Lung microvascular endothelial cell (primary cell): ENCODE measurements around the gene PTPN9. TPM values are rescaled to one million over a fixed set of nuclear protein-coding genes. Genes with fewer than 3 reads are reported as not detected.
"Not testable (repeated sequence)": the region's sequence is repeated elsewhere in the genome, so short reads cannot be mapped to it uniquely, and the experiment has no call there.

Experiments used
- DNase-seq, 2 donors: peaks; one replicate each; pipeline versions ENCODE4 v3.0.0 to v3.0.0-alpha.2; 2010; ENCODE audit warnings: low read depth in 2 of 2
- total RNA-seq: library from RNA; depleted of rRNA; stranded (reverse); fragments of >200 nt; gene quantifications from 2 replicates; pipeline ENCODE4 v1.2.1, GENCODE V29; 2014

PTPN9 gene
- total RNA-seq, 1 donor from 2014 or later = 9.7 TPM

DNA sequence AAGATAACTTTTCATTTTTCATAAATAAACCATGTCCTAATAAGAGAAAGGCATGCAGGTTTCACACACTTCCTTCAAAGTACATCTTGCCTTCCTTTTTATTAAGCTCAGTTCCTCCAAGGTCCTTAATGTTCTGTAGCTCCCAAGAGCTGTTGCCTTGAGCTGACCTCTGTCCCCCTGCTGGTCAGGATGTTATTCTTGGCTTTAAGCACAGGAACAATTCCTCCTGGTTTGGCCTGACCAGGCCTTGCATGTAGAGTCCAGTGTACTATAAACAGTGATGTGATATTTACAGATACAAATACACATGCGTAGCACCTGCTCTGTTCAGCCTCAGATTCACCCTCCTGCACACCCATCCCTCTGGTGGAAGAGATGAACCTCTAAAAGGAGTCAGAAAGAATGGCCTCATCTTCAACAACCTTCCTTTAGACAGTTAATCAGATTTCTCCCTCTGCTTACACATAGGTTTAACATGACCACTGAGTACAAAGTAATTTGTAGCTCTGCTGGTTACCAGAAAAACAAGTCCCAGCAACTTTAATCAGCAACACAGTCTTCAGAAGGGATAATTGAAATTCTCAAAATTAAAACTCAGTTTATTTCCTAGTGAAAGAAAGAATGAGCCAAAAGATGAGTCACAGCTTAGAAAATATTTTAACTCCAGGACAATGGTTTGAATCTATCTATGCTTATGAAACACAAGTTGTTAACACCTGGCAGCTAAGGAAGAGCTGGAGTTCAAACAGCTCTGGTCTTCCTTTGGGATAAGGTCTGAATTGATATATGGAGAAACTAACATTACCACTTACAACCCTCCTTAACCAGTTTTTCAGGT, 46.5 kb downstream of the PTPN9 start:
- peak; percentile 86 to 89 for DNase-seq

- DNase-seq = no peak
Observed at GRCh38 chr15:75531041-75531450, 48.1 kb downstream of the PTPN9 start.

- DNase-seq = no peak
Observed at GRCh38 chr15:75530169-75530568, 48.9 kb downstream of the PTPN9 start.

- not testable (repeated sequence) for DNase-seq
Observed at GRCh38 chr15:75525756-75526155, 53.4 kb downstream of the PTPN9 start.

- no peak for DNase-seq
Observed at GRCh38 chr15:75523011-75523410, 56.1 kb downstream of the PTPN9 start.

GRCh38 chr15:75517233-75517632, 61.9 kb downstream of the PTPN9 start:
- no peak for DNase-seq

DNA sequence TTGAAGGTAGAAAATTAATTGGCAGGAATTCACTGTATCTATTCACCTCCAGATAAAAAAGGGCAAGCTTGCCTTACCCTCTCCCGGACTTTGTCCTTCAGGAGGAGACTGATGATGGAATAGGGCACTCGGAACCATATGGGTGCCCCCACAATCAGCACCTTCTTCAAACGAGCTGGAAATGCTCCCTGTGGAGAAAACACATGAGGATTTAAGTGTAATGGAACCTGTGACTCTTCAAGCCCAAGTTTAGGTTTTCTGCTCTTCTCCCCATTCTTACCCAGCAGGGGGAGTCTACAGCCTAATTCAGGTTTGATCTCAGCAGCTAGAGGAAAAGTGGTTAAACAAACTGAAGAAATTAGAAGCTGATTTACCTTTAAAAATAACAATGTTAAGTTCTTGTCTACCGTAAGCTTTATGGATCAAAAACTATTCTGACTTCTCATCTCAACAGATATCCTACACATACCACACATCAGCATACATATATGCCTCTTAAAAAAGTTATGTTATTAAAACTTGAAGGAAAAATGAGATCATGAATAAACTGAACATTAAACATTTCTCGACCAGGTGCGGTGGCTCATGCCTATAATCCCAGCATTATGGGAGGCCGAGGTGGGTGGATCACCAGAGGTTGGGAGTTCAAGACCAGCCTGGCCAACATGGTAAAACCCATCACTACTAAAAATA, 70.1 kb downstream of the PTPN9 start:
- peak; percentile 63 to 72 for DNase-seq

- no peak for DNase-seq
Observed at GRCh38 chr15:75502360-75502759, 76.8 kb downstream of the PTPN9 start.

GRCh38 chr15:75493732-75494131, 85.4 kb downstream of the PTPN9 start:
- no peak for DNase-seq

DNA sequence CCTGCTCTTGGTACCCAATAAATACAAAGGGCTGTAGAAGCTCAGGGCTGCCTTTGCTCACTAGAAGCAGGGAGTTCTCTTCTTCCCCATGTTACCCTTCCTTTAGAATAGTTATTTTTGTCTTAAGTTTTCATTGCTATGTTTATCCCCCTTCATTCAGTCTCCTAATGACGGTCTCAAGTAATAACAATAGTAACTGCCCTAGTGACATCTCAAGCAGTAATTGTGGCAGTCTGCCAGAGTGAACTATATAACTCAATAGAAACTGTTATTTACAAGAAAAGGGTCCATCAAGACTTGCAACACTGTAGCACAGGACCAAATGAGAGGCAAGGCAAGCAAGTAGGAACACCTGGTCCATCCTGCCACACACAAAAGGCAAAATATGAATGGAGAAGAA, 95.2 kb downstream of the PTPN9 start:
- peak in 1 of 2 donors; percentile 77 for DNase-seq

- peak; percentile 59 to 74 for DNase-seq
Observed at GRCh38 chr15:75483556-75483955, 95.6 kb downstream of the PTPN9 start.

DNA sequence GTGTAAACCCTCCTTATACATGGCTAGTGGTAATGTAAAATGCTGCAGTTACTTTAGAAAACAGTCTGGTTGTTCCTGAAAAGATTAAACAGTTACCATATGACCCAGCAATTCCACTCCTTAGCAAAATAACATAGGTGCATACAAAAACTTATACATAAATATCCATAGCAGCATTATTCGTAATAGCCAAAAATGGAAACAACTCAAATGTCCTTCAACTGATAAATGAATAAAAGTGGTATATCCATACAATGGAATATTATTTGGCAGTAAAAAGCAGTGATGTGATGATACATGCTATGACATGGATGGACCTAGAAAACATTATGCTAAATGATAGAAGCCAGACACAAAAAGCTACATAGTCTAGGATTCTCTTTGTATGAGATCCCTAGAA, 96.0 kb downstream of the PTPN9 start:
- peak in 1 of 2 donors; percentile 6 for DNase-seq

GRCh38 chr15:75480463-75480862, 98.7 kb downstream of the PTPN9 start:
- not testable (repeated sequence) for DNase-seq

DNA sequence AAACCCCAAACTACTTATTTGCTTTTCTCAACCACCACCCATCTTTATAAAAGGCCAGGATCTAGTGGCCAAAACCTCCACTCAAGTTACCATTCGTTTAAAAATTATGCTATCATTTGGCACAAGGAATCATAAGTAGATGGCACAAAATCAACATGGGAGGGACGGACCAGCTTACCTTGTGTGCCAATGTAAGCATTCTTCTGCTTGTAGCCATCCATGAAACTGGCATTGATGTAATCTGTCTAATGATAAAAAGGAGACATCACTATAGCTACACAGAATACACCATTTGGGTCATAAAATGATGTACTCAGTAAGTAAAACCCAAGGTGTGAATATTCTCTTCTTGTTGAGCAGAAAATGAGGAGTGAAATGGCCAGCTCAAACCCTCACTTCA, 99.4 kb downstream of the PTPN9 start:
- DNase-seq = no peak

- not testable (repeated sequence) for DNase-seq
Observed at GRCh38 chr15:75477094-75477493, 102.0 kb downstream of the PTPN9 start.

DNA sequence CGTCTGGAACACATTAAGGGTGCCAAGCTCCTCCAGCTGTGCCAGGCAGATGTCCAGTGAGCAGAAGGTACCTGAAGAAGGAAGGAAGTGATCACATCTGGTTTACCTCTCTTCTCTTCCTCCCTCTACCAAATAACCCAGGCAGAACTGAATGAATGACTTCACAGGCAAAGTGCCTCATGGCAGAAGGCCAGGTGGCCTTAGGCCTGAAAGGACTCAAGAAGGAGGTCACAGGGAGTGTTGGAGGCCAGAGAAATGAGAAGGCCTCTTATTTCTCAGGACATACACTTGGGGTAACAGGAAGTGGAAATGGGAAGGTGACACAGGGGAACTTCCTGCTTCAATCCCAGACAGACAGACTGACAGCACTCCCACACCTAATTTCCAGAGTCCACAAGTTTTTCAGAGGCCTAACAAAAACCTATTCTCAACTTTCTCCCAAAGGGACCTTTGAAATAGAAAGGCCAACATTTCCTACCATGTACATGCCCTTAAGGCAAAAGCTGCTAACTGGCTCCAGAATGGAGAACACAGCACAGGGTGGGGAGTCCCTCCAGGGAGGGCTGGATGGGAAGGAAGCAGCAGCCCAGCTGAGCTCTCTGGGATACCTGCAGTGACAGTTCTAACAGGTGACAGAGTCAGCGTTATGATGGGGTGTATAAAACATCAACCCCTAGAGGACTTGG, 110.1 kb downstream of the PTPN9 start:
- peak in 1 of 2 donors; percentile 30 for DNase-seq

- no peak for DNase-seq
Observed at GRCh38 chr15:75460646-75461045, 118.5 kb downstream of the PTPN9 start.

DNA sequence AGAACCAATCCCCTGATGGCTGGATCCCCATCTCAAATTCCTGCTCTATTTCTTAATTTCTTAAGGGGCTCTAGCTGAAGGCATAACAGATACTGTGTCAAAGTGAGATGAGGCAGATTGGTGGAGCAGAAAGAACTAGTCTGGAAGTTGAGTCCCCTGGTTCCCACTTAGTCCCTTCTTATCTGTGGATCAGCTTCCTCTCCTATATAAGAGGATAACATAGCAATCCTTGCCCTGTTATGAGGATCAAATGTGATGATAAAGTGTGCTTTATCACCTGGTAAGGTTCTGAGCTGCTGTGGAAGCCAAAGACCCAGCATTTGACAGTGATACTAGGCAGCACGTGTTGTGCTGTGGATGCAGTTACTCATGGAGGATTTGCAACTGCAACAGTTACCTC, 119.5 kb downstream of the PTPN9 start:
- DNase-seq = no peak

DNA sequence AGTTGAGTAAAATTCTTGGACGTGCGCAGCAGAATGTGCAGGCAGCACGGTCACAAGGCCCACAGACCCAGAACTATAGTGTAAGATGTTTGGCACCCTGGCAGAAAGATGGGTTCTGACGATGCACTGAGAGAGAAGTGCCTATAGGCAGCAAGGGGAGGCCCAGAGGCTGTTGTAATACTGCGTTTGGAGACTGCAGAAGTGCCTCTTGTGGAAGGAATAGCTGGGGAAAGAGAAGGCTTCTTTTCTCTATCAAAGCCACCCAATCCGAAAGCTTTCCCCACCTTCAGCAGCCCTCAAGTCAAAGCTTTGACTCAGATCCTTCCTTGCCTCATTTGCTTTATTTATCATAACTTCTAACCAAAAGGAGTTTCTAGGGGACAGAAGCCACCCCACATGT, 122.4 kb downstream of the PTPN9 start:
- DNase-seq = no peak

- DNase-seq = peak; percentile 52 to 64
Observed at GRCh38 chr15:75455982-75456531, 123.1 kb downstream of the PTPN9 start.

DNA sequence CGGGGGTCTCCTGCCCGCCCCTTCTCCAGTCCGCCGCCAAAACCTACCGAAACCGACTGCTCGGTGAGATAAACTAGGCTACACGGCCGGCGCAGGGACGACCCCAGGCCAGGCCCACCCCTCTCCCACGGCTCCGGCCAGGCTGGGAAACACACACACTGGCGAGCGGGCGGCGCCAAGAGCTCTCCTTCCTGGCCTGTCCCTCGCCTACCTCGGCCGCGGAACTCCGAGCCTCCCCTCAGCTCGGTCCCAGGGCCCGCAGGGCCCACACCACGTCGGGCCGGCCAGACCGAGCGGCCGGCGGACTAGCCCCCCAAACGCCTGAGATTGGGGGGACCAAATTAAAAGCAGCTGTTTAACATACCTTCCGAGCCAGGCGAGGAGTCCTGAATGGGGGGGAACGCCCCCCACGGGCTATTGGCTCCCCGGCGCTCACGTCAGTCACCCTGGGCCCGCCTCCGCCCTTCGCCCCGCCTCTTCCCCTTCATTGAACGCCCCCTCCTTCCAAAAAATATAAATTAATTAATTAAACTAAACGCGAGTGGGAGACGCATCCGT, 123.6 kb downstream of the PTPN9 start:
- peak; percentile 82 to 90 for DNase-seq
